Measurements from ENCODE around the gene SORBS1.

SORBS1 gene

GRCh38 chr10:95400787-95401186 is 160.4 kb downstream of the SORBS1 start:
- TF ChIP-seq CTCF (IDR thresholded peaks at IDR 0.05) = no peak
- DNase-seq = peak in 1 of 2 donors; percentile 64
- Histone ChIP-seq H3K4me1 (peaks cover 0 to 97% (median 30%) of the 10 kb centered on the region in 4 donors), H3K36me3 (peaks cover 96 to 98% (median 97%) of the 10 kb centered on the region in 3 donors), H3K4me3 (no peak overlapping the region), H3K9me3 (no peaks in the 10 kb centered on the region), H3K27ac (peak overlapping the region; percentile 78 to 91), H3K27me3 (no peaks in the 10 kb centered on the region)
- intact Hi-C loops (cut with DNase I; ENCODE audit: low total_unique reads) = no loop called here

GRCh38 chr10:95399183-95399582 is 162.0 kb downstream of the SORBS1 start:
- TF ChIP-seq CTCF (IDR thresholded peaks at IDR 0.05) = no peak
- intact Hi-C loops (cut with DNase I; ENCODE audit: low total_unique reads) = no loop called here
- H3K36me3 ChIP-seq = peaks cover 95 to 98% (median 95%) of the 10 kb centered on the region in 3 donors
- no peaks in the 10 kb centered on the region for H3K9me3 ChIP-seq
- peak overlapping the region; percentile 78 to 91 for H3K27ac ChIP-seq
- no peak for DNase-seq
- no peaks in the 10 kb centered on the region for H3K27me3 ChIP-seq
- H3K4me1 ChIP-seq = peaks cover 0 to 97% (median 31%) of the 10 kb centered on the region in 4 donors
- no peak overlapping the region for H3K4me3 ChIP-seq

DNA sequence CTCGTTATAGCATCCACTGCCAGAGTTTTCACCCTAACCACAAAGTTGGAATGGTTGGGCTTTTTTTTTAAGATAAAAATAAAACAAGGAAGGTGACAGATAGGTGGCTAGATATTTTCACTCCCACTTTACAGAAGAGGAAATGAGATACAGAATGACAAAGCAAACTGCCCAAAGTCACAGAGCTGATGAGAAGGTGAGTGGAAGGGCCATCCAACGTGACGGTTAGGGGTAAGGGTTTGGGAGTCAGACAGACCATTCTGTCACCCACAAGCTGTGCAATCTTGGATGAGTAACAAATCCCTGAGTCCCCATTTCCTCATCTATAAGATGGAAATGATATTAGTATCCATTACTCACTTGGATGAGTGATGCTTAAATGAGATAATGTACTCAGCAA is 163.4 kb downstream of the SORBS1 start:
- intact Hi-C loops (cut with DNase I; ENCODE audit: low total_unique reads) = no loop called here
- no peak for TF ChIP-seq CTCF (IDR thresholded peaks at IDR 0.05)
- DNase-seq = no peak
- Histone ChIP-seq H3K27me3 (no peaks in the 10 kb centered on the region), H3K9me3 (no peaks in the 10 kb centered on the region), H3K4me3 (no peak overlapping the region), H3K4me1 (peaks cover 1 to 97% (median 44%) of the 10 kb centered on the region in 4 donors), H3K27ac (peak overlapping the region; percentile 78 to 91), H3K36me3 (peaks cover 94 to 99% (median 98%) of the 10 kb centered on the region in 3 donors)

GRCh38 chr10:95395947-95396449 is 165.2 kb downstream of the SORBS1 start:
- intact Hi-C loops (cut with DNase I; ENCODE audit: low total_unique reads) = no loop called here
- peaks cover 83 to 88% (median 87%) of the 10 kb centered on the region in 3 donors for H3K36me3 ChIP-seq
- peaks cover 4 to 97% (median 56%) of the 10 kb centered on the region in 4 donors for H3K4me1 ChIP-seq
- H3K27ac ChIP-seq = peak overlapping the region; percentile 78 to 91
- no peak overlapping the region for H3K4me3 ChIP-seq
- no peak for DNase-seq
- H3K27me3 ChIP-seq = no peaks in the 10 kb centered on the region
- TF ChIP-seq CTCF (IDR thresholded peaks at IDR 0.05) = no peak
- no peaks in the 10 kb centered on the region for H3K9me3 ChIP-seq

- peaks cover 67 to 85% (median 72%) of the 10 kb centered on the region in 3 donors for H3K36me3 ChIP-seq
- no peak overlapping the region for H3K4me3 ChIP-seq
- peak overlapping the region; percentile 78 to 91 for H3K27ac ChIP-seq
- DNase-seq = no peak
- H3K27me3 ChIP-seq = no peaks in the 10 kb centered on the region
- no peak for TF ChIP-seq CTCF (IDR thresholded peaks at IDR 0.05)
- no peaks in the 10 kb centered on the region for H3K9me3 ChIP-seq
- H3K4me1 ChIP-seq = peaks cover 4 to 97% (median 68%) of the 10 kb centered on the region in 4 donors
- intact Hi-C loops (cut with DNase I; ENCODE audit: low total_unique reads) = no loop called here
These were observed 166.8 kb downstream of the SORBS1 start for GRCh38 chr10:95394161-95394880.
